NCI-H1048 (cell line): ENCODE measurements around the gene ROBO1.
"Not testable (repeated sequence)": the region's sequence is repeated elsewhere in the genome, so short reads cannot be mapped to it uniquely, and the experiment has no call there.

Experiments used
- DNase-seq: peaks from one replicate; lab custom pipeline; 2025; lab: John Stamatoyannopoulos, UW

ROBO1 gene

DNA sequence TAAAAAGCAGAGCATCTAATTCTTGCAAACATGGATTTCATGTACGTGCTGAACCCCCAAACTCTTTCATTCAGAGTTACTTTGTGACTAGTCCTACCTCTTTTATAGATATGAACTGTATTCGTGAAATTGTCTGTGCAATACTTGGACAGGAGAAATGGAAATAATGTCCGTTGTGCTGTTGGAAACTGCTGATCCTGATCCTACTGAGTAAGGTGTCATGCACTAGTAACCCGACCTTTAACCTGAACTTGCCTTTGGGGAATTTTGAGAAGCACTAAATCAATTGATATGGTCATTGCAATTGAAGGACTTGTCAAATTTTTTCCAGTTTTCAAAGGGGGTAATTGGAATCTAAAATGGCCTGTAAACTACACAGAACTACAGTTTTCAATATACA is 856.4 kb downstream of the ROBO1 start:
- DNase-seq = no peak

DNA sequence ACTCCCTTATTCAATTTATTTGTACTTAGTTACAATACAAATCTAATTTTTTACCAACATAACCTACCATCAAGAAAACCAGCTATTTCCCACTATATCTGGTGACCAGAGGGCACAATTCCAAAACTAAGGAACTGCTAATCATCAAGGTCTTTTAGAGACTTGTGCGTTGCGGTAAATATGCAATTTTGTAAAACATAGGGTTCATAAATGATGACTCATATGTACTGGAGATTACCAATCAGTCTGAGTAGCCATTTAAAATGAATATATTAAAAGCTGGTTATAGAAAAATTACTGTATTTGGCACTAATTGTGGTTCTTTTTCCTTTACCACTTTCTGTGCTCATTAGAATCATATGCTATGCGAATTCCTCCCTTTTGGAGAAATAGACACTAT is 859.6 kb downstream of the ROBO1 start:
- no peak for DNase-seq

DNA sequence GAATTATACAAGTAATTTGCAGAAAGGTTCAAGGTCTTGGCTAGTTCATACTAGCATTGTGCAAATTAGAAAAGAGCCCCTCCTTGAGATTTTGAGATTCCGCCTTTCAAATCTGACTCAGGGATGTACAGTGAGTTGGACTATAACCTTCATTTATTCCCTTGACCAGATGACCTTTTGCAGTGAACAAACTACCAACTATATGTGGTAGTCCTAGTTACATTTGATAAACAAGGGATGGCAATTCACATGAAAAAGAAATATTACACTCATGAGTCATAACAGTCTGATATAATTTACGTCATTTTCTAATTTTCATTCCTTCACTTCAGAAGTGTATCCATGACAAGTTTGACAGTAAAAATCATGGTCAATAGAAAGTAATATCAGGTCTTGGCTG is 860.4 kb downstream of the ROBO1 start:
- no peak for DNase-seq

DNA sequence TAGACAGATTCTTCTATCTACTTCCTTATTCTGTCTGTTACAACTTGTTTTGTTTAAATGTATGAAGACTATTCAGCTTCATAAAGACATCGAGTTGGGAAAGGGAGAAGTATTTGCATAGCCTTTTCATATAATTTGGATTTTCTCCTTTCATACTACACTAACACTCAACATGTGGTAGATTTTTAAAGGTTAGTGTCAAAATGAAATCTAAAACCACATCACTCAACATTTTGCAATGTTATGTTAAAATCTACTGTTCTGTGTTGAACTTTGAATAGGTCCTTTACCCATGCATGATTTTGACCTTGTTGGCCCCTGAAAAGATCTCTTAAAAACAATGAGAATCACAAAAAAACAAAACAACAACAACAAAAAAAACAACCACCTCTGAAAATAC is 860.9 kb downstream of the ROBO1 start:
- DNase-seq = peak; percentile 61

DNA sequence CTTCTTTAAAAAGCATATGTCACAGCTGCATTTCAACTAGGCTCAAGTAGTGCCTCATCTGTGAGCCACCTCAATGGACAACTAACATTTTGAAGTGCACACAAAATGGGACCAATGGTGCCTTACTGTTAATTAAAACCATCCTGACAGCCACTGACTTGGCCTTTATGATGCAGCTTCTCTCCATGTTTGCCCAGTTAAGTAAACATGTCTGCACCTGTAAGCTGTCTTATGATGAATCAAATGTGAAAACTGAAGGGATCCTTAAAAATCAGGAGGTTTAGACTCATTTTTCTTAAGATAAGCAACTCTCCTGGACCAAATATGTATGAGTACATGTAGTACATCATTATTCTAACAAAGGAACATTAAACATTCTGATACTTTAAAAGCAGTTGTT is 861.6 kb downstream of the ROBO1 start:
- DNase-seq = no peak

DNA sequence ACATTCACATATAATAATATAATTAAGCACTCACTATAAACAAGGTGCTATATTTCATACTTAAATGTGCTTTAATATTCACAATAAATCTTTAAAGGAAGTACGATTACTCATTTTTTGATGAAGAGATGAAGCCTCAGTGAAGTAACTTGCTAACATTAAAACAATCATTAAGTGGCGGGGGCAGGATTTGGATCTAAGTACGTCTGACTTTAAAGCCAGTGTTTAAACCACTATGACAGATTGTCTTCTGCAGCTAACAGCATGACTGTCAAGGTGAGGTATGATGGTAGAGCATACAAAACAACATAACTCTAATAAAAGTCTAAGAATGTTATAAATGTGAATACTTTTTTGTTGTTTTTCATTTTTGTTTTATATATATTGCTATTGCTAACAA is 862.1 kb downstream of the ROBO1 start:
- DNase-seq = no peak

DNA sequence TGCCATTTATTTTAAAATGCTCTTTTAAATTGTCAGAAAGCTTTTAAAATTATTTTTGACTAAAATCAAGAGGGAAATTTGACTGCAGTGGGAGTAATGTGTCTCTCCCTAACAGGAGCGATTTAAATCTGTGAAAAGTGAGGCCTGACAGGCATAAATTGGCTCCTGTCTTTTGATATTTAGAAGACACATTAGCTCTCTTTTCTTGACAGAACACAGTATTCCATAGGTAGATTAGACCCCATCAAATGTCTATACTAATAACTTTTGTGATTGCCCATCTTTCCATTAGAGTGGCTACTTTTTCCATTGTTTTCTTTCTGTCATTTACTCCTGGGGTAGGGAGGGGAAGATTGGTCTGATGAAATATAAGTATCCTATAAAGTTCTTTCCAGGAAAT is 866.3 kb downstream of the ROBO1 start:
- DNase-seq = no peak

DNA sequence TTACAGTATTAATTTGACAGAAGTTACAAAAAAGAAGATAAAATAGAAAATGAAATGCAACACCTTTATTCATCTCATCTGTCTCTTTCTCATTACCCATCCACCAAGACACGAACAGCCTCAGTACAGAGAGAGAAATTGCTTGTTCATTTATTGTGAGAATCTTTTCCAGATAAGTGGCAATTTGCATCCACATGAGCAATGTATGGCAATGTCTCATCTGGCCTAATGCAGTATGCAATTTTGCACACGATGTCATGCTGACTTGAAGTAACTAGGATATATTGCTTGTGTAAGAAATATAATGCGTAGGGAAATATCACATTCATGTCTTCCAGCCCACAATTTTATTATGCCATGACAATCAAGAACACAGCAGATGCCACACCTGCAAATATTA is 866.9 kb downstream of the ROBO1 start:
- DNase-seq = no peak

DNA sequence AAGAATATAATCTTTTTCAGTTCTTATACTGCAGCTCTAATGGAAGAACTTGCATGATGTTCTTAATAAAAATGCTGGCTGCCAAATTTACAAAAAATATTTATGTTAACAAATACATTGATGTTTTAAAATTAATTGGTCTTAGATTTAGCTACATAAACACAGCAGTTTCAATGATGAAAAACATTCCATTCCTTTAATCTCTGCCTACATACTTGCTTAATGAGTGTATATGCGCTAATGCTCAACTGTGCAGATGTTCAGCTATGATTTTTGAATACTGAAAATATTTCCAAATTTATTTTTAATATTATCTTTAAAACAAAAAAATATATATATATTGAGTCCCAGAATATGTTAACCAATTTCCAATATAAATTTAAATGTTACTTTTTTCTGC is 867.4 kb downstream of the ROBO1 start:
- no peak for DNase-seq

DNA sequence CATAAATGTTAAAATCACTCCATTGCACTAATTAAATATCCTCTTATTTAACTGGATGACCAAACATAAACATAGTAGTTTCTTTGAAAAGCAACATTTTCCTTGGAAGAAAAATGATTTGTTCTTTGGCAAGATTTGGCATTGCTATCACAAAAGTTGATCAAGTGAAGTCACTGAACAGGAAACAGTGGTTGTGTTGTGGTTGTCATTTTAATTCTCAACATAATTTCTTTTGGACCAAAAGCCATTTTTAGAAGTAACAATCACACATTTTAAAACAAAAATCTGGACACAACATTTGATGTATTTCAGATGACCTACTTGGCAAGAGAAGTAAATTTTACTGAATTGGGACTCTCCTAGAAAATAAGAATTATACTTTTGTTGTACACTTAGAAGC is 872.3 kb downstream of the ROBO1 start:
- no peak for DNase-seq

DNA sequence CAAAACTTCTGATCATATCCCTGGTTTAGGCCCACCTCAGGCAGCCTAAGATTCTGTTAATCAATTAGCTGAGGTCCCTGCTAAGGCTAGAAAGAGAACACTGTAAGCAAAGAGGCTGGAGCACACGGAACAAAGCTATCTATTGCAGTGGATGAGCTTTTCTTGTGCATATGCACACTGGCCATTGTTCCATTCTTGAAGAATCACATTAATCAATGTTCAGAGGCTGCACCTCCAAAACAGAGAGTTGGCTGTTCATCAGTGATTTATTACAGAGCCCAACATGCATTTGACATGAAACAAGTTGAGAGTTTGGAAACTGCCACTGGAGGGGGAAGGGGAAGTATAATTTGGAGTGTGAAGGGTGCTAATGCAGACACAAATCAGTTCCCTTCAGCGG is 873.0 kb downstream of the ROBO1 start:
- no peak for DNase-seq

DNA sequence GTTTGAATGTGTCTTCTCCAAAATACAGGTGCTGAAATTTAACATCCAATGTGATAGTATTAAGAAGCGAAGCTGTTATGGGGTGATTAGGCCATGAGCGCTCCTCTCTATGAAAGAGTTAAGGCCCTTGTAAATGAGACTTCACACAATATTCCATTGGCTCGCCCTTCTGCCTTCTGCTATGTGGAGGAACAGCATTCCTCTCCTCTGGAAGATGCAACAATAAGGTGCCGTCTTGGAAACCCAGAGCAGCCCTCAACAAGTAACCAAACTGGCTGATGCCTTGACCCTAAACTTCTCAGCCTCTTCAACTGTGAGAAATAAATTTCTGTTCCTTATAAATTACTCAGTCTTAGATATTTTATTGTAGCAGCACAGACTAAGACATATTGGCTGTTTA is 874.6 kb downstream of the ROBO1 start:
- DNase-seq = no peak

DNA sequence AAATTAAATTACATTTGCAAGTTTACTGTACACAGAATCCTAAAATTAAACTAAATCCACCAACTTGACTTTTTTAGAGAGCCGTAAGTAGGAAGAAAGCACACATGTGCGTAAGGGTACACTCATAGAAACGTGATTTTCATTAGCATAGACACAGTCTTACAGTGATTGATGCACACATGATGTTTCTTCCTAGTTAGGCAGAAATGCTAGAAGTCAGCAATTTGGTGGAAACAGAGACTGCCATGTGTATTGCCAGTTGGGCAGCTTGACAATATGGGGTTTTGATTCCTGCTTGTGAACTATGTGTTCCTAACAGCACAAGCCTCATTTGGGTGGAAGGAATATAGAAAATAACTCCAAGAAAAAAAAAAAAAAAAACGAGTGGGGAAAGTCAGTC is 878.5 kb downstream of the ROBO1 start:
- DNase-seq = no peak

DNA sequence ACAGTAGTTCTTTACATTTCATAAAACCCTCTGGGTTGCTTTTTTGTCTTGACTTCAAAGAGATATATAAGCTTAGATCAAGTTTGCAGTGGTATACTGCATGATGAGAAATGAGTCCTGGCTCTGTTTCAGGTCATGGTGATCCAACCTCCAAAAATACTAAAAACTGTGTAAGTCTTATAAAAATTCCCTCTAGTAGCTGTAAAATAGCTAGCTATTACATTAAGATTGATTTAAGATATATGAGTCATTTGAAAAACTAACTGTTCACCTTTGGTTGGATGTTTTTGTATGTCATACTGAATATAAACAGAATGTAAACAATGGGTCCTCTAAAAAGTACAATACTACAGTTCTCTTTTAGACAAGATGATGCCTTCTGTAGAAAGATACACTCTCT is 879.2 kb downstream of the ROBO1 start:
- no peak for DNase-seq

DNA sequence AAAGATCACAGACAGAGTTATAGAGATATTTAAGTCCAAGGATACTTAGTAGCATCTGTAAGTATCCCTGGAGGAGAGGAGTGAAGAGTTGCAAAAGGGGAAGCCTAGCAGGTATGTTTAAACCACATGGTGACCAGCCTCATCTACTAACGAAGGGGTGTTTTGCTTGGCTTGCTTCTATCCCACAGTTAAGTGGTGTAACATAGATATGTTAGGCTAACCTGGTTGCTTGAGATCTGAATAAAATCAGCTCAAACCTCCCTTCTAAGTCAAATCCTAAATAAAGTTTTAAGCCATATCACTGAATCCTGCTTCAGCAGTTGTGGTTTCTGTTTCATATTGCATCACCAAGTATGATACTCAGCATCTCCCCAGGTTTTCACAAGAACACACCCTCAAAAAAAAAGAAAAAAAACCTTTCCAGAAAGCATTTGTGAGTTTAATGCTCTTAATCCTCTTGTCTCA is 880.2 kb downstream of the ROBO1 start:
- DNase-seq = no peak

DNA sequence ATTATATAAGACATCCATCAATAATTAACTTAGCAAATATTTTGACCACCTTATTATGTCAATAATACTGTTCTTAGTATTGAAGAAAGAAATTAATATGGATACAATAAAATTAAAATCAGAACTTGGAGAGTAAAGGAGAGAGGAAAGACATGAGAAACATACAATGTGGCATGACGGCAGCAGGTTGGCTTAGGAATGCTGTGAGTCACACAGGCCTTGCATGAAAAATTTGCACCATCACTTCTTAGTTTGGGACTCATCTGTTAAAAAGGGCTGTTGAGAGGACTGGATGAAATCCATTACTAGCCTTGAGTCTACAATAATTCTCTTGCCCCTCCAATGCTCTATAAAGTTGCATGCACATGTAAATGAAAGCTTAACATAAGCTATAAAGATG is 880.8 kb downstream of the ROBO1 start:
- DNase-seq = no peak

DNA sequence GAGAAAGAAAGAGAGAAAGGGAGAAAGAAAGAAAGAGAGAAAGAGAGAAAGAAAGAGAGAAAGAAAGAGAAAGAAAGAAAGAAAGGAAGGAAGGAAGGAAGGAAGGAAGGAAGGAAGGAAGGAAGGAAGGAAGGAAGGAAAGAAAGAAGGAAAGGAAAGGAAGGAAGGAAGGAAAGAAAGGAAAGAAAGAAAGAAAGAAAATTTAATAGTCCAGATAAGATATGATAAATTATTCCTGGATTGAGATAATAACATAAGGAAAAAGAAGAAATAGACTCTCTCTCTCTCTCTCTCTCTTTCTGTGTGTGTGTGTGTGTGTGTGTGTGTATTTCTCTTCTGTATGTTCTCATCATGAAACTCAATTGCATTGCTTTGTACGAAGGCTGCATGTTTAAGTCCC is 883.2 kb downstream of the ROBO1 start:
- not testable (repeated sequence) for DNase-seq

DNA sequence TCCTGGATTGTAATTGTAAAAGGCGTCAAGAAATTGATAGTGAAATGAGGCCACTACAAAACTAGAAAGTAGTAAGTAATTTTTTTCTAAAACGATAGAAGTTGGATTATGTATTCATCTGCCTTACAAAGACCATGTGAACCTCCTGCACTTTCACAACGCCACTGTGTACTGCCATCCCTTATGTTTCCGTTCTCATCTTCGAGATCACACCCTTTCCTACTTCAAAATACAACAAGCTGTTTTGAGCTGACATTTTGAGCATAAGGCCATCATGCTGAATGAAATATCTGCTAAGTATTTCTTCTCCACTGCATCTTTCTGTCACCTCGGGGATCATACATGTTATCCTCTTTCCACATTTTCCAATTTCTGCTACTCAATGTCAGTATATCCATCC is 885.5 kb downstream of the ROBO1 start:
- no peak for DNase-seq

DNA sequence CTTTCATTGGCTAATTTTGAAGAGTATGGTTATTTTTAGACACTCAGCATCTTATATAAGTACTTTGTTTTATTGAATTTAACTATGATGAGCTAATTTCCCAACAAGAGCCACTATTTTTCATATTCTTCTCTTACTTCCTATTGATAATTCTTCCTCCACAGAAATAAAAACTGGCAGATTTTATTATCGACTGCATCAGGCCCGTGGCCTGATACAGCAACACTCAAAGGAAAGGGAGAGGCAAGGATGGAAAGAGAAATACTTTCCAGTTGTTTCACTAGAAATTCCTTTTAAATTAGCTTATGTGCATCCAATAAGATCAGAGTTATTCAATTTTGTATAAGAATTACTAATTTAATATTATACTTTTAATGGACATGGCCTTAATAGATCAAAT is 886.3 kb downstream of the ROBO1 start:
- DNase-seq = no peak

DNA sequence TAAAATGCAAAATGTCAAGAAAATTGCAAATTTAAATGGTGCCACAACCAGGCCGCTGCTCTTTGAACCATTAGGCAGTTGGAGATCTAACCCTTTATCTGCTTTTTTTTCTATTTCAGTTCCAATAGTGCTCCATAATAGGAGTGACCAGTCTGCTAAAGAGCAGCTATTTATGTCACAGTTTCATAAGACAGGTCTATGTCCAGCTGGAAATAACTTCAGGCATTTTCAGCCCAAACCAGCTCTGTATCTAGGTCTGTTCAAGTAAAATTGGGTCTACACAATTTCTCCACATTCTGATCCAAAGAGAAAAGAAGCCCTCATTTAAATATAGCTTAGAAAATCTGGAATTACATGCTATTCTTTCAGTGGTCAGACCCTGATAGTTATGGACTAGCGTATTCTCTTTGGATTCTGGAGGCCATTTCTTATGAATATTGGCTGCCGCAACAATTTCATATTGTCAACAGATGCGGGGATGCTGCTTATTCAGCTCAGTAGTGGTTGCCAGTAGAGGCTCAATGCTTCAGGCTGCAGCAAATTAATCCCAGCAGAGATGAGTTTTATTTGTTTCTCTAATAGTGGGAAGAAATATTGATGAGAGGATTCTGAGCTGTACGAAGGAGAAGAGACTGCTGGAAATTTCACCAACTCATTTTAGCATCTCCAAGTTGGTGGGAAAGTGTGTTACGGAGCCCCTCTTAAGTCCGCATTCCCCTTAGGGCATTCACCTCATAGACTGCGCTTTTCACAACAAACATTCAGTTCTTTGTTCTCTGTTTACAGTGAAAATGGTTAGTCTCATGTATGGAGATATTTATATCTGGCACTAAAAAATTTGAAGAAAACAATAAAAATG is 887.0 kb downstream of the ROBO1 start:
- peak; percentile 11 for DNase-seq

DNA sequence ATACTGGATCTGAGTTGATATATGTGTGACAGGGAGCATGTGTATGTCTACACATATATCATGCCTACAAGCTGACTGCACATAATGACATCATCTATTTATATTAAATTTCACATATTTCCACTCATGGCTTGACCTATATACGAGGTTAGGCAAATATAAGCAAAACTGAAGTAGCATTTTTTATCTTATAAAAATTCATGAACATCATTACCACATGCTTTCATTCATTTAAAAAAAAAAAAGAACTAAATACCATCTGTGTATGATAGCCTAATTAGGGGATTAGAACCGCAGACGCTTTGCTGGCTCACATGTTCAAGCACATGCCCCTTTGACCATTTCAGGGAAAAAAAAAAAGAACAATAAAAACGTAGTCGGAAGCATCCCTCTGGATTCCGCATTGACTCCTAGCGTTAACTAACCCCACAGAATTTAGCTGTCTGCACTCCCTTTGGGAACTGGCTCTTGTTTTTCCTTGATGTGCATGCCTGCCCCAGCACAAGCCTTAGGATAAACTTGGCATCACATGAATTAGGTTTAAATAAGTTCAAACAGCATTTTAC is 888.4 kb downstream of the ROBO1 start:
- DNase-seq = peak; percentile 48

DNA sequence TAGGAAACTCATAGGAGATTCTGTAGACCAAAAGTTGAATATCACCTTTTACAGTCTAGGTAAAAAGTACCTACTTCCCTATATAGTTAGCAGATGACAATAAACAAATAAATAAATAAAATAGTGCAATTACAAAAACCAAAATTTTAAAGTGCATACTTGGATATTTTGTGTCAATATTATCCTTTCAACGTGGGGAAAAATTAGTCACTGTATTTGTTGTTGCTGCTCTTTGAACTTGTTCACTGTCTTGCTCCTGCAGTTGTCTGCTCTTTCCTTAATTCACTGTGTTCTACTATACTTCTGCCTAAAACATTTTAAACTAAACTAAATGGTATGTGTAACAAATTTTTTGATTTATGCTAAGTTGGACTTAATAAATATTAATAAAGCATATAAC is 889.0 kb downstream of the ROBO1 start:
- no peak for DNase-seq

DNA sequence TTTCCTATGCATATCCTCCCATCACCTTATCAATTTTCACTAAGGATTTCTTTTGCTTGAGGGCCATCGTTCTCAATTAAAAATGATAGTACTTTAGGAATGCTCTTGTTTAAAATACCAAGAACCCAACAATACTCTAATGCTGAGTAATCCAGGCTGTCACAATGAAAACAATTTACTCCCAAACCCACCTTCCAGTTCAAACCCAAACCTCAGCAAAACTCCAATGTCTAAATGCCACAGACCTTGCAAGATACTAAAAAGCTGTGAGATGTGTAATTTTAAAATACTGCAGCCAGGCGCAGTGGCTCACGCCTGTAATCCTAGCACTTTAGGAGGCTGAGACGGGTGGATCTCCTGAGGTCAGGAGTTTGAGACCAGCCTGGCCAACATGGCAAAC is 889.8 kb downstream of the ROBO1 start:
- no peak for DNase-seq

DNA sequence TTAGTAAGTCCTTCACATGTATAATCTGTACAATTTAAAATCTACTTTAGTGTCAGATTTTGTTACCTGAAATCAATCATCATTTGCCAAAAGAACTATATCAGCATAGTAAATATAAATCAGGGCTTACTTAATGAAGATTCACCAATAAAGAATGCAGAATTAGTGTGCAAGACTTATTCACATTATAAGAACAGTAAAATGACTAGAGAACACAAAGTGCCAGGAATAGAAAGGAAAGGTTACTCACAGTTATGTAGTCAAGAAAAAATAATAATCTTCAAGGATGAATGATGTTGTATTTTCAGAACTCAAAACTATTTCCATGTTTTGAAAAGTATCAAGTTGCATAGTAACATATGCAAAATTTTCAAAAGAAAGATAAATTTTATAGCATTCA is 891.9 kb downstream of the ROBO1 start:
- DNase-seq = no peak
